Epithelial cell of proximal tubule (primary cell): Measurements from ENCODE around the gene WDR64. TPM values are rescaled to one million over a fixed set of nuclear protein-coding genes. Genes with fewer than 3 reads are reported as not detected.
"Not testable (repeated sequence)": the region's sequence is repeated elsewhere in the genome, so short reads cannot be mapped to it uniquely, and the experiment has no call there.

ENCODE experiments used
- DNase-seq: peaks from one replicate; pipeline ENCODE4 v3.0.0-alpha.2; 2011; ENCODE audit warnings: low read depth
- H3K4me3 ChIP-seq: 2 replicates; pipeline ENCODE4 v1.5.1; 2011; ENCODE audit warnings: low read depth, mild to moderate bottlenecking, low read length
- CTCF ChIP-seq: conservative IDR thresholded peaks from 2 replicates; pipeline ENCODE4 v1.5.1; 2012; ENCODE audit warnings: low read depth, mild to moderate bottlenecking, low read length
- total RNA-seq: library from RNA; depleted of rRNA; stranded (reverse); fragments of >200 nt; gene quantifications from 2 replicates; pipeline ENCODE4 v1.2.3, GENCODE V29; 2015

Gene WDR64
- total RNA-seq, 1 donor from 2014 or later: not detected

- no peak for TF ChIP-seq CTCF
- H3K4me3 ChIP-seq: no peak overlapping the region
- no peak for DNase-seq
Observed at GRCh38 chr1:241697640-241698018, 45.5 kb downstream of the WDR64 start.

DNA sequence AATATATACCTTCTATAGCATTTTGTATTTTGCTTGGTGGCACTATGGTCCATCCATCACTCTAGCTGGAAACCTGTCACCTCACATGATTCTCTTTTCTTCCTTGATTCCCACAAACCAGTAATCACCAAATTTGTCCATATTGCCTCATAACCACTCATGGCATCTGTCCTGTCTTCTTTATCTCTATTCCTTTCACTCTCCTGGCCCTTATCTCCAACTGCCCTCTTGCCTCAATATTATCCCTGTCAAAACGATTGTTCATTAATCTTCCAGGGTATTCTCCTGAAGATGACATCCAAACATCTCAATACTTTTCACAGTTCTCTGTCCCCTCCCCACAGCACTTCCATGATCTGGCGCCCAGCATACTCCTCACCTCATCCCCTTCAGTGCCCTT, 46.1 kb downstream of the WDR64 start:
- TF ChIP-seq CTCF: no peak
- no peak overlapping the region for H3K4me3 ChIP-seq
- no peak for DNase-seq

- no peak for TF ChIP-seq CTCF
- no peak for DNase-seq
- no peak overlapping the region for H3K4me3 ChIP-seq
Observed at GRCh38 chr1:241701483-241702295, 49.6 kb downstream of the WDR64 start.

GRCh38 chr1:241702442-241703373, 50.6 kb downstream of the WDR64 start:
- no peak overlapping the region for H3K4me3 ChIP-seq
- DNase-seq: no peak
- TF ChIP-seq CTCF: no peak

DNA sequence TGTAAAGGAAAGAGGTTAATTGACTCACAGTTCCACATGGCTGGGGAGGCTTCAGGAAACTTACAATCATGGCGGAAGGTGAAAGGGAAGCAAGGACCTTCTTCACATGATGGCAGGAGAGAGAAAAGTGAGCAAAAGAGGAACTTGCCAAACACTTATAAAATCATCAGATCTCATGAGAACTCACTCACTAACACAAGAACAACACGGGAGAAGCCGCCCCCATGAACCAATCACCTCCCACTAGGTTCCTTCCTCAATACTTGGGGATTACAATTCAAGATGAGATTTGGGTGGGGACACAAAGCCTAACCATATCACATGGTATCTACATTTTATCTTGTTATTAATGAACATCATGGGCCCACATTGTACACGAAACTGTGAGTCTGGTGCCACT, 51.7 kb downstream of the WDR64 start:
- DNase-seq, H3K4me3 ChIP-seq: not testable (repeated sequence)

DNA sequence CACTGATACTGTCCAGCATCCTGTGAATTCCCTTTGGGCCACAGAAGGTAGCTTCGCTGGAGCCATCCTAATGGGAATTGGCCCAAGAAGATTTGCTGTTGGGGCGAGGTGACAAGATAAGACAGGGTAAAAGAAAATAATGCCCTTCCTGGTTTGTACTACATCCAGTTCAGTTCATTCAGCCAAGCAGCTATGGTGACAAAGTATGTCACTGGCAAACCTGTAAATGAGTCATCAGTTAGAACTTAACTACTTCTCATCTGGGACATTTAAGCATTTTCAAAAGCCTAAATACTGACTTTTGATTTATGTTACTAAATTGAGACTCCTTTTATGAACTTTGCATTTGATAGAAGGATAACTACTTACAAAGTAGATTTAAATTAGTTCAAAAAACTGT, 54.2 kb downstream of the WDR64 start:
- TF ChIP-seq CTCF: no peak
- DNase-seq: no peak
- no peak overlapping the region for H3K4me3 ChIP-seq

DNA sequence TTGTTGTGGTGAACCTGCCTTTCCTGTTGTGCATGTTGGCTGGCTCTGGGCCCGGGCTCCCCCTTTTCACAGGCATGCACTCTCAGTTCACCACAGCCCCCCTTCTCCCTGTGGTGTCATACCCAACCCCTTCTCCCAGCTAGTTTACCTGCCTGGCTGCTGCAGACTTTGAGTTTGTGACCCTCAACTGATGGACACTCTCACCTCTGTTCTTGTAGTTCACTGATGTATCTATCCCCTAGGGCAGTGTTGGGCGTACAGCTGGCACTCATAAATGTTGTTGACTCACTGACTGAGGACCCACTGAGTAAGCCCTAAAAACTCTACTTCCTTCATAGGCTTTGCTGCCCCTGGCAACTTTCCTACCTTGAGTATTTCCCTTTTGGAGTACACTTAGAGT, 54.9 kb downstream of the WDR64 start:
- no peak for TF ChIP-seq CTCF
- H3K4me3 ChIP-seq: no peak overlapping the region
- DNase-seq: no peak
